Subcutaneous adipose tissue (tissue), 4 donors: ENCODE results near the gene HNRNPM. TPM values are rescaled to one million over a fixed set of nuclear protein-coding genes. Genes with fewer than 3 reads are reported as not detected.

Experiments used
- total RNA-seq, 4 donors: library from RNA; depleted of rRNA; stranded (reverse); fragments of >200 nt; gene quantifications; one replicate each; pipeline ENCODE4 v1.1.0, GENCODE V29; 2016
- TF ChIP-seq, protein P1 (sequence below): fragments of 450-650 bp; IDR thresholded peaks from one replicate; pipeline ENCODE4 v1.5.1; 2016; ENCODE audit warnings: low read depth, mild to moderate bottlenecking, control low read depth, antibody characterized with exemption, moderate library complexity

Gene HNRNPM
- total RNA-seq, 4 donors from 2014 or later: 58.5 to 105 (median 78.0) TPM

DNA sequence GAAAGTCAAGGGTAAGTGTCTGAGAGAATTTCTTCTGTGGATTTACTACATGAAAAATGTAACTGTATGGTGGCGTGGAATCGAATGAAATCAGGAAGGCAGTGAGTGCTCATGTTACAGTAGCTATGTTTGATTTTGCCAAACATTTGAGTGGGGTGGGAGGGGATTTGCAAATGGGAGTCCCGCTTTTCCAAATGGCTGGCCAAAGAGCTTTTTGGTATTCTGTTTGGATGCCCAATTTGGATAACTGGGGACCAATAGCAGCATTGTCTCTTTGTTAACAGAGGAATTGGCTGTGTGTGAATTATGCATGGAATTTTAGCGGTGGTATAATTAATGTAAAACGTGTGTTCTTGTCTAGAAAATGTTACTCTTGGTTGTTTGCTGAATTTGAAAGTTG lies 17.8 kb downstream of the HNRNPM start:
- TF ChIP-seq, protein P1, sequence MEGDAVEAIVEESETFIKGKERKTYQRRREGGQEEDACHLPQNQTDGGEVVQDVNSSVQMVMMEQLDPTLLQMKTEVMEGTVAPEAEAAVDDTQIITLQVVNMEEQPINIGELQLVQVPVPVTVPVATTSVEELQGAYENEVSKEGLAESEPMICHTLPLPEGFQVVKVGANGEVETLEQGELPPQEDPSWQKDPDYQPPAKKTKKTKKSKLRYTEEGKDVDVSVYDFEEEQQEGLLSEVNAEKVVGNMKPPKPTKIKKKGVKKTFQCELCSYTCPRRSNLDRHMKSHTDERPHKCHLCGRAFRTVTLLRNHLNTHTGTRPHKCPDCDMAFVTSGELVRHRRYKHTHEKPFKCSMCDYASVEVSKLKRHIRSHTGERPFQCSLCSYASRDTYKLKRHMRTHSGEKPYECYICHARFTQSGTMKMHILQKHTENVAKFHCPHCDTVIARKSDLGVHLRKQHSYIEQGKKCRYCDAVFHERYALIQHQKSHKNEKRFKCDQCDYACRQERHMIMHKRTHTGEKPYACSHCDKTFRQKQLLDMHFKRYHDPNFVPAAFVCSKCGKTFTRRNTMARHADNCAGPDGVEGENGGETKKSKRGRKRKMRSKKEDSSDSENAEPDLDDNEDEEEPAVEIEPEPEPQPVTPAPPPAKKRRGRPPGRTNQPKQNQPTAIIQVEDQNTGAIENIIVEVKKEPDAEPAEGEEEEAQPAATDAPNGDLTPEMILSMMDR: no peak

DNA sequence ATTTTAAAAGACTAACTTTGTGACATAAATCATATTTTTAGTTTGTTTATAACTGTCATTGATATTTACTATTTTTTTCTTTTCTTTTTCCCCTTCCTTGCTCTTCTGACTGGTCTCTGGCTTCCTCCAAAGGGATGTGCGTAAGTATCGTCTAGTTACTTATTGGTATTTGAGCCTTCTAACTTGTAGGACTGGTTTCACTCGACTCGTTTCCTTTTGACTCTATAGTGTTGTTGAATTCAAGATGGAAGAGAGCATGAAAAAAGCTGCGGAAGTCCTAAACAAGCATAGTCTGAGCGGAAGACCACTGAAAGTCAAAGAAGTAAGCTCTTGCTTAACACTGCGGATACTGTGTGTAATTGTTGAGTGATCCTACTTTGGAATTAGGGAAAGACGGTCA lies 18.6 kb downstream of the HNRNPM start:
- TF ChIP-seq, protein P1: no peak

DNA sequence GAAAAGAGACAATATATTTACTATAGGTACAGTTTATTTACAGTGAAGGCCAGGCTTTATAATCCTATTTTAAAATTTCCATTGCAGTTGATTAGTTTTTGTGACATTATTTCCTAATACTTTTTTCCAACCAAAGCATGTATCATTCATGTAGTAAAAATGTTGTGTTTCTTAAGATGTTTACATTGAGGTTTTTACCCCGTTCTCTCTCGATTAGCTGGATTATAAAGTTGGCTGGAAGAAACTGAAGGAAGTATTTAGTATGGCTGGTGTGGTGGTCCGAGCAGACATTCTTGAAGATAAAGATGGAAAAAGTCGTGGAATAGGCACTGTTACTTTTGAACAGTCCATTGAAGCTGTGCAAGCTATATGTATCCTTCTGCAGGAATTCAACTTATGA lies 21.2 kb downstream of the HNRNPM start:
- TF ChIP-seq, protein P1: no peak

DNA sequence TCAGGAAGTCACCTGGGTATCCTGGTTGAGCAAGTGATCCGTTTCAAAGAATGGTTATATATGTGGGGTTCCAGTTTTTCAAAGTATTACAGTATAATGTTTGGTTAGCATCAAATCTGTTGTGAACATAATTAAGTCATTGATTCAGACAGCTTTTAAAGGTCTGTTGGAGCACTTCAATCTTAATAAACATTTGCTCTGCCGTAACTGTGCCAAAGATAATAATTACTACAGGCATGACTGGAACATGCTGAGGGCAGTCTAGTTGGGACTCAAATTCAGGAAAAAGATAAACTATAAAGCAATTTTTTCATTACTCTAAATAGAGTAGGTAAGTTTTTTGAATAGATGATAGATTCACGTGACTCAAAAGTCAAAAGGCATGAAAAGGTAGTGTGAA lies 23.3 kb downstream of the HNRNPM start:
- TF ChIP-seq, protein P1: no peak

DNA sequence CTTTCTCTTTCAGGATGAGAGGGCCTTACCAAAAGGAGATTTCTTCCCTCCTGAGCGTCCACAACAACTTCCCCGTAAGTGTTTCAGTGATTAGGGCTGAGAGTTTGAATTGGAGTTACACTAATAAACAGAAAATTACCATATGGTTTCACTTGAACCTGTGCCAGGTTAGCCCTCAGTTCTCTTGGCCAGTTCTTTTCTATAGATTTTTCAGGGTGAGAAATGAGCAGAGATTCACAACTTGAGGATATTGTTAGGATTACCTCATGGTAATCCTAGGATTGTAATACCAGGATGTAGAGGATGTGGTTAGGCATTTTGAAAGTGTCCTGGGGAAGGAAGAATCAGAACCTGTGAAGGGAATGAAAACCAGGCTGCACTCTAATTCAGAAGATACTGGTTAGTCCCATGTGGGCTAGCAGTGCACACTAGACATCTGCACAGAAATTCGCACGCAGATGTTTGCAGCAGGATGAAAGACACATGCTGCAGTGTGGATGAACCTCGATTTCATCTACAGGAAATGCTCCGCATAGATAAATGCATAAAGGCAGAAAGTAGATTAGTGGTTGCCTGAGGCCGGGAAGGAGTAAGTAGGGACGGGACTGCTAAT lies 24.1 kb downstream of the HNRNPM start:
- TF ChIP-seq, protein P1: no peak

GRCh38 chr19:8469613-8470368 lies 25.0 kb downstream of the HNRNPM start:
- TF ChIP-seq, protein P1: no peak

DNA sequence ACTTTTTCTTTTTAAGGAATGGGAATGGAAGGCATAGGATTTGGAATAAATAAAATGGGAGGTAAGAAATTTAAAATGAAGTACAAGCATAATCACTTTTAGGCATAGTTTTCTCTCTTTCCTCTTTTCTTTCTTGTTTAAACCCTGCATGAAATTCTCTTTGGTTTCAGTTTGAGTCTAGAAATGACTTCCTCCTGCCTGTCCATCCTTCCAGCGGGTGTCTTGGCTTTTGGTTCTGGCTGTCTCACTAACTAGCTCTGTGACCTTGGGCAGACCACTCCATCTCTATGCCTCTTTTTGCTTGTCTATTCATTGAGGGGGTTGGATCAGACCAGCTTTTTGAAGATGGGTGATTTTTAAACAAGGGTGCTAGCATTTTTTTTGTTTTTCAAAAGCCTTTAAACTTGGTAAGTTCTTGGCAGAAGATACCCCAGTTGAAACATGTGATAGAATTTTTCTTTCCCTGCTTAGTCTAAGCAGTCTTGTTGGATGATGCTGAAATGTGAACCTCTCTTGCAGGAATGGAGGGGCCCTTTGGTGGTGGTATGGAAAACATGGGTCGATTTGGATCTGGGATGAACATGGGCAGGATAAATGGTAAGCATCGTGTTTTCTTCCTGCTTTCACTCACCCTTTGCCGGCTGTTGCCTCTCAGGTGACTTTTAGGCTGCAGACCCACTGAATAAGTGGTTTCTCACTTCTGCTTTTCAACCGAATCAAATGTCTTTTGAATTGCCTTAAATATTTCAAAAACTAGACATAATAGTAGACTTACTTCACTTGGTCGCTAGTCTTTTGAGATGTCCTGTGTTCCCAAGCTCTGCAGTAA lies 29.1 kb downstream of the HNRNPM start:
- TF ChIP-seq, protein P1: no peak
